NCI-H2081 treated with DMSO at 0.1 percent for 48 hours (cell line): Measurements from ENCODE around the gene APBB1.

Source experiments
- DNase-seq: peaks from one replicate; lab custom pipeline; 2025; lab: John Stamatoyannopoulos, UW

The APBB1 gene

GRCh38 chr11:6351782-6352382 is 67.0 kb downstream of the APBB1 start:
- no peak for DNase-seq

GRCh38 chr11:6350486-6350885 is 68.4 kb downstream of the APBB1 start:
- no peak for DNase-seq

GRCh38 chr11:6350043-6350442 is 68.9 kb downstream of the APBB1 start:
- no peak for DNase-seq

GRCh38 chr11:6345366-6345765 is 73.5 kb downstream of the APBB1 start:
- DNase-seq: no peak
